Ectodermal cell (in vitro differentiated cells): ENCODE measurements around the gene ITPKB.
"Not testable (repeated sequence)": the region's sequence is repeated elsewhere in the genome, so short reads cannot be mapped to it uniquely, and the experiment has no call there.

Experiments used
- H3K27ac ChIP-seq: 2 replicates; pipeline ENCODE4 v1.7.0; 2013; ENCODE audit warnings: mild to moderate bottlenecking, low read depth, low read length; ENCODE audit not compliant: insufficient read depth, poor library complexity, severe bottlenecking
- H3K27me3 ChIP-seq: 2 replicates; pipeline ENCODE4 v1.7.0; 2013; ENCODE audit warnings: mild to moderate bottlenecking, low read length; ENCODE audit not compliant: insufficient read depth, control insufficient read depth, poor library complexity, severe bottlenecking
- H3K36me3 ChIP-seq: one replicate; pipeline ENCODE4 v1.7.0; 2013; ENCODE audit warnings: low read length; ENCODE audit not compliant: control insufficient read depth, insufficient read depth
- H3K4me1 ChIP-seq: one replicate; pipeline ENCODE4 v1.7.0; 2013; ENCODE audit warnings: low read length; ENCODE audit not compliant: control insufficient read depth, insufficient read depth
- H3K4me3 ChIP-seq: 2 replicates; pipeline ENCODE4 v1.7.0; 2013; ENCODE audit warnings: low read depth, low read length, control low read depth; ENCODE audit not compliant: insufficient read depth
- H3K9me3 ChIP-seq: 2 replicates; pipeline ENCODE4 v1.7.0; 2013; ENCODE audit warnings: mild to moderate bottlenecking, low read length, moderate library complexity; ENCODE audit not compliant: control insufficient read depth
- WGBS, 2 experiments: methylation state at CpG; one replicate each; pipeline ENCODE4 v1.1.7; 2013; ENCODE audit warnings: missing lambda C conversion rate in 2 of 2; 5-methylcytosine and 5-hydroxymethylcytosine counted together

ITPKB gene

DNA sequence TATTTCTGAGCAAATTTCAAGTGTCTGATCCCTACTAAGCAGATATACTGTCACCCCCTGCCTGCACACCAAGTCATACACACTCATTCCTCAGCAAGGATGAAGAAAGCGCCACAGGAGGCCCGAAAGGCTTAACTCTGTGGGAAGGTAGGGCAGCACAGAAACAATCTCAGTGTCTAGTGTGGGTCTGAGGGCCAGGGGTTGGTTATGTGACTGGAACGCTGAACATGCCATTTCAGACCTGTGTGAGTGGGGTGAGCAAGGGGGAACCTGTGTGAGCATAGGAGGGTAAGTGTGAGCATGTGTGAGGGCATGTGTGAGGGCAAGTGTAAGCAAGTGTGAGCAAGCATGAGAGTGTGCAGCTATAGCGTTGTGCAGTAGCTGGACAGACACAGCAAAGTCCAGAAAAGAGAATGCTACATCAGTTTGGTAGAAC lies 6.2 kb downstream of the ITPKB start:
- H3K27me3 ChIP-seq, result peaks cover 16% of the 10 kb centered on the region
- 87 to 91% methylated on average over 4 of the region's 4 CpGs for WGBS, 2 experiments
- no peaks in the 10 kb centered on the region for H3K36me3 ChIP-seq
- H3K4me1 ChIP-seq, result peaks cover 21% of the 10 kb centered on the region
- H3K4me3 ChIP-seq, result no peak overlapping the region
- no peak overlapping the region for H3K27ac ChIP-seq
- no peaks in the 10 kb centered on the region for H3K9me3 ChIP-seq

DNA sequence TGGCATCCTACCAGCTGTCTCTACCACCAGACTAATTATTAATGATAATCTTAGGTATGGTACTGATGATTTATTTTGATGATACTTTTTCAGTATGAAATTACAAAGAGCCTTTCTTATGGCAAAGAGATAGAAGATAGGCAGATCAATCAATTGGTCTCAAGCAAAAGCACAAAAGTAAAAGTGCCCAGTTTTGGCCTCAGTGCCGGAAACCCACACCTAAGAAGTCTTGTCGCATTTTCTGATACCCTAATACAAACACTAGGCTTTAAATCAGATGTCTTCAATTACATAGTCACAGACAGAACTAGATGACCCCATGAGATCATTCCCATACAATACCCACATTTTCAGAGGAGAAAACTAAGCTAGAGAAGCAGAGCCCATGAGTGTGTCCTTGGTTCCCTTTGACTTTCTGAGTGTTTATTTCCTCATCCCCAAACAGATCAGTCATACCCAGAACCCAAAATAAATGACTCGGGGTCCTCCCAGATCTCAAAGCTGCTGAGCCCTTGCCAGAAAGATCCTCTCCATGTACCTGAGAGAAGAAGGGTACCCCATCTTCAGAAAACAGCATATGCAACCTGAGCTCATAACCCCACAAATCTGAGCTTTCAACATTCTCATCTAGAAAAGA lies 7.7 kb downstream of the ITPKB start:
- Histone ChIP-seq H3K27me3 (peaks cover 1% of the 10 kb centered on the region), H3K4me1 (peaks cover 26% of the 10 kb centered on the region), H3K36me3 (no peaks in the 10 kb centered on the region), H3K4me3 (no peak overlapping the region), H3K27ac (no peak overlapping the region), H3K9me3 (no peaks in the 10 kb centered on the region)
- WGBS, 2 experiments, result 91% methylated on average over 3 of the region's 3 CpGs

DNA sequence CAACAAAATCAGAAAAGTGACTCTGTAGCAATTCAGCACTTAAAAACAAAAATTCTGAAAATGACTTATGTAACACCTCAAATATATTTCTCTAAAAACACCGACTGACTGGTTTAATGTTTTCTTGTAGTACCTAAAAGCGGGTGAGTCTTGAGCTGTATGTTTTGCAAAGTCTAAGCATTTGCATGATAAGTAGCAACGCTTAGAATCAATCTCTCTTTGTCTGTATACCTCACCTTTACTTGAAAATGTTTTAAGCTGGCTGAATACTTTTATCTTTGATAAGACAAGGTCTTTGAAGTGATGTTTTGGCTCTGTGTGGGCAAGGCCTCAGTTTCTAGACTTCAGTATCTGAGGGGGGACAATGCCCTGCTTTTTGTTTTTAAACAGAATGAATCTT lies 8.2 kb downstream of the ITPKB start:
- Histone ChIP-seq H3K27ac (no peak overlapping the region), H3K9me3 (no peaks in the 10 kb centered on the region), H3K4me1 (peaks cover 20% of the 10 kb centered on the region), H3K27me3 (no peaks in the 10 kb centered on the region), H3K36me3 (no peaks in the 10 kb centered on the region), H3K4me3 (no peak overlapping the region)
- 65% methylated on average over 3 of the region's 3 CpGs; no CpG with 5 or more reads in 1 of the 2 experiments for WGBS, 2 experiments

DNA sequence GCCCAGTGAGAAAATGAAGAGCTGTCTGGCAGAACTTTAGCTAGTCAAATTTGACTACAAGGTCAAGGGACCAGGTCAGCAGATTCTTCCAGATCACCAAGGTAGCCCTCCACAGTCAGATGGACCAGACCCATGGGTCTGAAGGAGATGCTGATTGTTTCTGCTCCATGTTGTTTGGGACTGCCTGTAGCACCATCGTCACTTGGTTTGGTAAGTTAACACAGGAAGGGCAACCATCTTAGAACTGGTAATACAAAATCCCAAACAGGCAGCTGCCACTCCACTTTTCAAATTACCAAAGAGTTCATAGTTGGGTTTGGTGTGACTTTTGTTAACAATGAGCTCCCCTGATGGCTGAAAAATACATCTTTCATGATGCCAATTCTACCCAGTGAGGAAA lies 9.0 kb downstream of the ITPKB start:
- Histone ChIP-seq H3K27me3 (no peaks in the 10 kb centered on the region), H3K4me3 (no peak overlapping the region), H3K36me3 (no peaks in the 10 kb centered on the region), H3K9me3 (no peaks in the 10 kb centered on the region), H3K27ac (no peak overlapping the region), H3K4me1 (peaks cover 23% of the 10 kb centered on the region)
- 90 to 100% methylated on average over 1 of the region's 1 CpG for WGBS, 2 experiments

DNA sequence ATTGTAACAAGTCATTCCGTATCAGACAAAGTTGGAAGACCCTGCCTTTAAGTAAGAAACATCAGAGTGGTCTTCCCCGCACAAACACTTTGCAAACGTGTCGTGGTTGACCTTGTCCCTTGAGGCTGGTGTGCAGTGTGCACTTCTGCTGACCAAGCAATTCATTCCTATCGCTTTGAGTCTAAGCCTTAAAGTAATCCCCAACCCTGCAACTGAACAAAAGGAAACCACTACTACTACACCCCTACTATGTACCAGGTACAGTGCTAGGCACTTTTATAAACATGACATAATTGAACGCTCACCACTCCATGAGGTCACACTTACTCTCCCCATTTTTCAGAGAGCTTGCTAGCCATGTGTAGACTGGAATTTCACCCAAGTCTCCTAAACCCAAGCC lies 10.6 kb downstream of the ITPKB start:
- Histone ChIP-seq H3K4me3 (no peak overlapping the region), H3K27me3 (no peaks in the 10 kb centered on the region), H3K27ac (no peak overlapping the region), H3K9me3 (no peaks in the 10 kb centered on the region), H3K36me3 (no peaks in the 10 kb centered on the region), H3K4me1 (peaks cover 35% of the 10 kb centered on the region)
- 91 to 93% methylated on average over 6 of the region's 6 CpGs for WGBS, 2 experiments

DNA sequence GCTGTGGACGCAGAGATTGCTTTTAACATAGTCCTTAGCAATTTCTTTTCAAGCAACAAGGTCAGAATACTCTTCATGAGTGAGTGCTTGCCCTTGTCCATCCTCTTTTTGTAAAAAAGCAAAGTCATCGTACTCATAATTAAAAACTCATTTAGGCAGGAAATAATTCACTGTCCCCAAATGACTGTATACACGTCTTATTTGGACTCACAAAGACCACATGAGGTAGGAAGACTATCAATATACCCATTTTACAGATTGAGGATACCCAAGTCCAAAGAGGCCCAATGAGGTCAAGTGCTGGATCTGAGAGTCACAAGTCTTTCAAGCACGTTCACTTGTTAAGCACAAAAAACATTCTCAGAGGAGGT lies 13.2 kb downstream of the ITPKB start:
- Histone ChIP-seq H3K27me3 (no peaks in the 10 kb centered on the region), H3K9me3 (no peaks in the 10 kb centered on the region), H3K36me3 (no peaks in the 10 kb centered on the region), H3K4me3 (no peak overlapping the region), H3K4me1 (peaks cover 49% of the 10 kb centered on the region), H3K27ac (no peak overlapping the region)
- WGBS, 2 experiments, result 95 to 96% methylated on average over 4 of the region's 4 CpGs

DNA sequence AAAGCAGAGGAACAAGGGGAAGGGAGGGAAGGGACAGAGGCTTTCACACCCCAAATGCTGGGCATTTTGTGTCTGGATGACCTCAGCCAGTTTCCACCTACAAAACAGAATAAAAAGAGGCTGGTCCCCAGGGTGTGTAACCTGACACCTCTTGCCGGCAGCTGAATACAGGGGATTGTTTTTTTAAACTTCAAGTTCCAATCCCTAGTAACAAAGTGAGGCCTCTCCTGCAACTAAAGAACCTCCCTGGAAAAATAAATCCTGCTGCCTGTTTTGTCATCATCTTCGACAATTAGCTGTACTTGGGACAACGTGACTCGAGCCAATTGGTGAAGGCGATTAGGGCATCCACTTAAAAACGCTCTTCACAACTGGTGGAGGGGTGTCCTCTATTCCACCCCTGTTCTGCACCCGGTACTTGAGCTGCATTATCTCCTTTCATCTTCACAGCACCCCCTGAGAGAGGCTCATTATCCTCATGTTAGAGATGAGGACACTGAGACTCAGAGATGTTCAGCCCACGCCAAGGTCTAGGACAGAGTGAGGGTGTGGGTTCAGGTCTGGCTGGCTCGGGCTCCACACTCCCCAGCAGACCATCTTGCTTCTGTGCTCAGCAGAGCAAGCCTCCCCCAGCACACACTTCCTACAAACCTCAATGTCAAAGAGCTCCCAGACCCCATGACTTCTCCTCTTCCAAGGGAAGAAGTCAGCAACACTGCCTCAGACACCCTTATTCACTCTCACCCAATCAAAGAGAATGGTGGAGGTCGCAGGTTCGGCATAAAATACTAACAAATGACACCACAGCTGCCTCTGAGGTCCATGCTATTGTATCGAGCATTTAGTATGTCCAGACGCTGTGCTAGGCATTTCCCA lies 15.2 kb downstream of the ITPKB start:
- Histone ChIP-seq H3K4me3 (no peak overlapping the region), H3K27me3 (no peaks in the 10 kb centered on the region), H3K27ac (no peak overlapping the region), H3K36me3 (no peaks in the 10 kb centered on the region), H3K9me3 (no peaks in the 10 kb centered on the region), H3K4me1 (peaks cover 64% of the 10 kb centered on the region)
- 38 to 41% methylated on average over 13 of the region's 13 CpGs for WGBS, 2 experiments

DNA sequence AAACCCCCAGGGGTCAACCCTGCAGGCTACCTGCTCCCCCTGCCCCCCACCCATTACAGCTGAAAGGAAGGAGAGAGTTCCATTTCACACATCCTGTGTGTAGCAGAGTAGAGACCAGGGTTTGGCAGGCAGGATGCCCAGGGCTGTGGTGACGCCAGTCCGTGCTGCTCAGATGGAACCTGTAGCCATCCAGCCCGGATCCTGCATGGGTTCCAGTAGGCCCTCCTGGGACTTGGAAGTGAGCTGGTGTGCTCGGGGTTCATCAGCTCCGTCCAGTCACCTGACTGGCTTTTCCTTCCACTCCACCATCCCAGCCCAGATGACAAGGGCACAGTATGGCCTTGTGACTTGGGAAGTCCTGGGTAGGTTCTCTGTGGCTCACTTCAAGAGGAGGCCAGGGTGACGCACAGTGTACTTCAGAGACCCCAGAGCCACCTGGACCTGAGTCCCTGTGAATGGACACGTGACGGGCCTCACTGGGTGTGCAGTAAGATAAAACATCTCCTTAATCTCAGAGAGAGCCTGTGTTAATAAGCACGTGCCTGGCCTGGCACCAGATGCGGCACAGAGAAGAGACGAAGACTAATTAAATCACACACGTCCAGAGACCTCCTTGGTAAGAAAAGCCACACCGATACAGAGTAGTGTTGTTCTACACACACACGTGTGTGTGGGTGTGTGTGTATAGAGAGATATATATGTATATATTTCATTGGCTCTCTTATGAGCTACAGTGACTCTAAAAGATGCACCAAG lies 16.0 kb downstream of the ITPKB start:
- no peaks in the 10 kb centered on the region for H3K9me3 ChIP-seq
- no peak overlapping the region for H3K27ac ChIP-seq
- H3K4me3 ChIP-seq, result no peak overlapping the region
- no peaks in the 10 kb centered on the region for H3K27me3 ChIP-seq
- no peaks in the 10 kb centered on the region for H3K36me3 ChIP-seq
- peaks cover 61% of the 10 kb centered on the region for H3K4me1 ChIP-seq
- 84 to 87% methylated on average over 14 of the region's 14 CpGs for WGBS, 2 experiments

DNA sequence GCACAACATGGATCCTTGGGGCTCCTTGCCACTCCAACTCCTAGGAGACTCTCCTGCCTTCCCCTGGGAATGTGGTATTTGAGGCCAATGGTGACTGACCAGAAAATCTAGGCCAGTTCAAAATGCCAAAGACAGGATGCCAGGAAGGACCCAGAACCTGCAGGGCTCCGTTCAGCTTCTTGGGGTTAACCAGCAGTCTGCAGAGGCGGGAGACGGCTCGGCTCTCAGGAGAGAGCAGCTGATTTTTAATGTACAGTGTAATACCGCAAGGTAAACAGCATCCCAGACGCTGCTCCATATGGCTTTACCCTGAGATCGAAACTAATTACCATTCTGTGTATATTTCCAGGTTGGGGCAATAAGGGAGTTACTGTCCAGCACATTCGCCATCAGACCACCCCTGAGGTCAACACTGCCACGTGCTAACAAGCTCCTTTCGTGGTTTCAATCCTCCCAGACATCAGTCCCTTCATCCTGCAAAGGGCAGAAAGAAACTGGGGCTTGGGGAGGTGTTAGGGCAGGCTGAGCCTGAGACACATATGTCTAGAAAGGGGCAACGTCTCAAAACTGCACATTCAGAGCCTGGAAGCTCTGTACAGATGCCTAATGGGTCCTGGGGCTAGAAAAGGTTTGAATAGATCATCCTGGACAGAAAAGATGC lies 16.7 kb downstream of the ITPKB start:
- Histone ChIP-seq H3K4me3 (no peak overlapping the region), H3K9me3 (no peaks in the 10 kb centered on the region), H3K27me3 (no peaks in the 10 kb centered on the region), H3K36me3 (no peaks in the 10 kb centered on the region), H3K4me1 (peaks cover 55% of the 10 kb centered on the region), H3K27ac (no peak overlapping the region)
- 90 to 95% methylated on average over 11 of the region's 11 CpGs for WGBS, 2 experiments

DNA sequence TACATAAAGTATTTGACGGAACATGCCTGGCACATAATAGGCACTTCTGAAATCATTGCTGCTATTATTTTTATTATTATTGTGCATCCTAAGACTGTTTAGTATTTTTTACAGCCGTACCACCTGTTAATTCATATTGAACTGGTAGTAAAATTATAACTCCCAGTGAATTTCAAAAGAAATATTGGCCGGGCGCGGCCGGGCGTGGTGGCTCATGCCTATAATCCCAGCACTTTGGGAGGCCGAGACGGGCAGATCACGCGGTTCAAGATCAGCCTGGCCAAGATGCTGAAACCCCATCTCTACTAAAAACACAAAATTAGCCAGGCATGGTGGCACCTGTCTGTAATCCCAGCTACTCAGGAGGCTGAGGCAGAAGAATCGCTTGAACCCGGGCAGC lies 18.5 kb downstream of the ITPKB start:
- H3K4me1 ChIP-seq, result peaks cover 49% of the 10 kb centered on the region
- H3K4me3 ChIP-seq, H3K27me3 ChIP-seq, H3K9me3 ChIP-seq, H3K36me3 ChIP-seq, H3K27ac ChIP-seq: not testable (repeated sequence)
- 89 to 93% methylated on average over 12 to 13 of the region's 13 CpGs for WGBS, 2 experiments
